ENCODE measurements around the gene SORCS2. TPM values are rescaled to one million over a fixed set of nuclear protein-coding genes. Genes with fewer than 3 reads are reported as not detected.

The SORCS2 gene
- total RNA-seq, 1 donor from 2014 or later: 3.0 TPM

GRCh38 chr4:7540654-7541413, 348.5 kb downstream of the SORCS2 start:
- Mint-ChIP-seq H3K4me3 (ENCODE audit: unreplicated experiment) (no peak overlapping the region), H3K27me3 (ENCODE audit: unreplicated experiment) (no peaks in the 10 kb centered on the region)

GRCh38 chr4:7541414-7541810, 349.1 kb downstream of the SORCS2 start:
- Mint-ChIP-seq H3K4me3 (ENCODE audit: unreplicated experiment) (no peak overlapping the region), H3K4me1 (ENCODE audit: unreplicated experiment) (no peaks in the 10 kb centered on the region), H3K27ac (ENCODE audit: unreplicated experiment) (no peak overlapping the region), H3K27me3 (ENCODE audit: unreplicated experiment) (no peaks in the 10 kb centered on the region), H3K9me3 (ENCODE audit: unreplicated experiment) (peaks cover 9% of the 10 kb centered on the region), H3K36me3 (ENCODE audit: unreplicated experiment) (no peaks in the 10 kb centered on the region)
- TF ChIP-seq, protein P1, sequence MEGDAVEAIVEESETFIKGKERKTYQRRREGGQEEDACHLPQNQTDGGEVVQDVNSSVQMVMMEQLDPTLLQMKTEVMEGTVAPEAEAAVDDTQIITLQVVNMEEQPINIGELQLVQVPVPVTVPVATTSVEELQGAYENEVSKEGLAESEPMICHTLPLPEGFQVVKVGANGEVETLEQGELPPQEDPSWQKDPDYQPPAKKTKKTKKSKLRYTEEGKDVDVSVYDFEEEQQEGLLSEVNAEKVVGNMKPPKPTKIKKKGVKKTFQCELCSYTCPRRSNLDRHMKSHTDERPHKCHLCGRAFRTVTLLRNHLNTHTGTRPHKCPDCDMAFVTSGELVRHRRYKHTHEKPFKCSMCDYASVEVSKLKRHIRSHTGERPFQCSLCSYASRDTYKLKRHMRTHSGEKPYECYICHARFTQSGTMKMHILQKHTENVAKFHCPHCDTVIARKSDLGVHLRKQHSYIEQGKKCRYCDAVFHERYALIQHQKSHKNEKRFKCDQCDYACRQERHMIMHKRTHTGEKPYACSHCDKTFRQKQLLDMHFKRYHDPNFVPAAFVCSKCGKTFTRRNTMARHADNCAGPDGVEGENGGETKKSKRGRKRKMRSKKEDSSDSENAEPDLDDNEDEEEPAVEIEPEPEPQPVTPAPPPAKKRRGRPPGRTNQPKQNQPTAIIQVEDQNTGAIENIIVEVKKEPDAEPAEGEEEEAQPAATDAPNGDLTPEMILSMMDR (IDR thresholded peaks at IDR 0.05): no peak
- DNase-seq (ENCODE audit: extremely low spot score, unreplicated experiment): no peak

More at GRCh38 chr4:7540654-7541413, 348.5 kb downstream of the SORCS2 start:
- no peak for DNase-seq (ENCODE audit: extremely low spot score, unreplicated experiment)
- no peaks in the 10 kb centered on the region for H3K4me1 Mint-ChIP-seq (ENCODE audit: unreplicated experiment)
- peaks cover 7% of the 10 kb centered on the region for H3K9me3 Mint-ChIP-seq (ENCODE audit: unreplicated experiment)
- TF ChIP-seq, protein P1 (IDR thresholded peaks at IDR 0.05): no peak
- no peaks in the 10 kb centered on the region for H3K36me3 Mint-ChIP-seq (ENCODE audit: unreplicated experiment)
- no peak overlapping the region for H3K27ac Mint-ChIP-seq (ENCODE audit: unreplicated experiment)

DNA sequence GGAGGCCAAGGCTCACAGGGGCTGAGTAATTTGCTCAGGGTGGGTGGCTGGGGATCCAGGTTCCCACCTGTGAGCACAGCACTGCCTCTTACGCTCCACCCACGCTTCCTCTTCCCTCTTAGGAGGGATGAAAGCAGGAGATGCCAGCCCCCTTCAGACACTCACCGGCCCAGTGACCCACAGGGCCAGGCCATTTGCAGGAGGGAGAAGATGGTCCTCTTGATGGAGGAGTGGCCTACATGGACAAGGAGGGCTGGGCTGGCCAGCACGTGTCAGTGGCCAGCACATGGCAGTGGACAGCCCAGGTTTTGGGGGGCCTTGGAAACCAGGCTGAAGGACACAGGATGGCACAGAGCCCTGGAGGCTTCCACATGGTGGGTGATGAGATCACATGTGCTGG, 350.4 kb downstream of the SORCS2 start:
- Mint-ChIP-seq H3K4me3 (ENCODE audit: unreplicated experiment) (no peak overlapping the region), H3K36me3 (ENCODE audit: unreplicated experiment) (no peaks in the 10 kb centered on the region), H3K27ac (ENCODE audit: unreplicated experiment) (no peak overlapping the region), H3K4me1 (ENCODE audit: unreplicated experiment) (no peaks in the 10 kb centered on the region), H3K9me3 (ENCODE audit: unreplicated experiment) (peaks cover 9% of the 10 kb centered on the region), H3K27me3 (ENCODE audit: unreplicated experiment) (no peaks in the 10 kb centered on the region)
- no peak for DNase-seq (ENCODE audit: extremely low spot score, unreplicated experiment)
- TF ChIP-seq, protein P1 (IDR thresholded peaks at IDR 0.05): no peak

- Mint-ChIP-seq H3K27ac (ENCODE audit: unreplicated experiment) (no peak overlapping the region), H3K9me3 (ENCODE audit: unreplicated experiment) (peaks cover 19% of the 10 kb centered on the region), H3K4me1 (ENCODE audit: unreplicated experiment) (no peaks in the 10 kb centered on the region), H3K36me3 (ENCODE audit: unreplicated experiment) (no peaks in the 10 kb centered on the region), H3K27me3 (ENCODE audit: unreplicated experiment) (no peaks in the 10 kb centered on the region), H3K4me3 (ENCODE audit: unreplicated experiment) (no peak overlapping the region)
- TF ChIP-seq, protein P1 (IDR thresholded peaks at IDR 0.05): no peak
- DNase-seq (ENCODE audit: extremely low spot score, unreplicated experiment): no peak
Observed at GRCh38 chr4:7546152-7546808, 353.9 kb downstream of the SORCS2 start.

DNA sequence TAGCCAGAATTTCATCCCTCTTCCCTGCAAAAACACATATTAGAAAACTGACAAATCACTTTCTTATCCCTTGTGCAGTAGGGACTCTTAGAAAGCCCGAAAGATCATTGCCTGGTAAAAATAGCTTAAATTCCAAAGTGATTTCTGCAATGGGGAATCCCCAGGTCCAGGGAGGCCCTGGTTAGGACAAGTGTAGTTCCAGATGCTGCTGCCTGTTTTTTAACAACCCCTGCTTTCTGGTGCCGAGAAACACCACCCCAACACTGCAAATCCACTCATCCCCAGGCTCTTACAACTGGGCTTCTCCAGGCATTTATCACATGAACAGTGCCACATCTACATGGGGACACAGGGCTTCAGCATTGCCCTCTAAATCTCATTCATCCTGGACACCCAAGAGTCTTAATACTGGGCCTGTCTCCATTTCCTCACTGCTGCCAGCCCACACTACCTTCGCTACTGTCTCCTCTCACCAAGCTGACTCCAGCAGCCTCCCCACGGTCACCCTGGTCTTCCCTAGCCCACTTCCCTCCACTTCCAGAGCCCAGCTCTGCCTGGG, 354.6 kb downstream of the SORCS2 start:
- no peaks in the 10 kb centered on the region for H3K36me3 Mint-ChIP-seq (ENCODE audit: unreplicated experiment)
- H3K27me3 Mint-ChIP-seq (ENCODE audit: unreplicated experiment): no peaks in the 10 kb centered on the region
- peaks cover 20% of the 10 kb centered on the region for H3K9me3 Mint-ChIP-seq (ENCODE audit: unreplicated experiment)
- no peak overlapping the region for H3K27ac Mint-ChIP-seq (ENCODE audit: unreplicated experiment)
- DNase-seq (ENCODE audit: extremely low spot score, unreplicated experiment): no peak
- H3K4me3 Mint-ChIP-seq (ENCODE audit: unreplicated experiment): no peak overlapping the region
- H3K4me1 Mint-ChIP-seq (ENCODE audit: unreplicated experiment): no peaks in the 10 kb centered on the region
- TF ChIP-seq, protein P1 (IDR thresholded peaks at IDR 0.05): no peak
